ENCODE measurements around the gene CRYAB.

DNA sequence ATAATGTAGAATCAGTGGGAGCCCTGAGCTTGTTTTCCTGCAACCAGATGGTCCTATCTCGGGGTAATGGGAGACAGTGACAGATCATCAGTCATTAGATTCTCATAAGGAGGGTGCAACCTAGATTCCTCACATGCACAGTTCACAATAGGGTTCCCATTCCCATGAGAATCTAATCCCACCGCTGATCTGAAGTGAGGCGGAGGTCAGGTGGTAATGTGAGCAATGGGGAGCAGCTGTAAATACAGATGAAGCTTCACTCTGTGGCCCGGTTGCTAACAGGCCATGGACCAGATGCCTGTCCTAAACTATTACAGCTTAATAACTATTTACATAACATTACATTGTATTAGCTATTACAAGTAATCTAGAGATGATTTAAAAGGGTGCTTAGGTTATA, 42.6 kb upstream of the CRYAB start:
- TF ChIP-seq YY1 (IDR thresholded peaks at IDR 0.05; ENCODE audit: insufficient read depth, insufficient read length), result no peak
- no peak for TF ChIP-seq SUZ12 (IDR thresholded peaks at IDR 0.05; ENCODE audit: extremely low read depth, insufficient read depth, insufficient read length)
- no peak for TF ChIP-seq ZNF274 (IDR thresholded peaks at IDR 0.05; ENCODE audit: low read depth, low read length)
